Endothelial cell of umbilical vein (primary cell): ENCODE data around the gene CBFA2T3. TPM values are rescaled to one million over a fixed set of nuclear protein-coding genes. Genes with fewer than 3 reads are reported as not detected.

Experiments used
- BruUV-seq: library from RNA; stranded (reverse); fragments of 400-500 nt; replicated peaks from 2 replicates; lab custom pipeline; 2021; lab: Mats Ljungman, UMichigan
- CTCF ChIA-PET: fragments of 300-600, 350-600 bp; sonication (Branson Sonifier 250); formaldehyde crosslinking; loops from one replicate; lab custom pipeline; 2021; ENCODE audit warnings: antibody characterized with exemption, inconsistent platforms; lab: Charles Lee
- POLR2A ChIA-PET: fragments of 300-600, 350-600 bp; sonication (Branson Sonifier 250); formaldehyde crosslinking; loops from one replicate; lab custom pipeline; 2021; ENCODE audit warnings: antibody characterized with exemption, inconsistent platforms; lab: Charles Lee
- DNase-seq: peaks from one replicate; pipeline ENCODE4 v3.0.0-alpha.2; 2011; ENCODE audit warnings: low read depth, low spot score
- FAIRE-seq: peaks from 2 replicates; lab custom pipeline; 2011; peaks lifted over from hg19 to GRCh38; lab: Jason Lieb, UNC
- H2AFZ ChIP-seq: 2 replicates; pipeline ENCODE4 v1.6.0; 2012; ENCODE audit warnings: low read depth, low read length, control low read depth, inconsistent platforms
- H3K27ac ChIP-seq: 2 replicates; pipeline ENCODE4 v1.5.1; 2011; ENCODE audit warnings: low read depth, mild to moderate bottlenecking, control low read depth, low read length, moderate library complexity; ENCODE audit not compliant: insufficient read depth
- H3K27me3 ChIP-seq, 2 experiments: 2 replicates each; pipeline versions ENCODE4 v1.6.0 to v1.6.1; 2011; ENCODE audit warnings: low read length in 2 of 2, mixed read lengths in 1 of 2; ENCODE audit not compliant: control insufficient read depth in 2 of 2, insufficient read depth in 2 of 2
- H3K36me3 ChIP-seq, 2 experiments: 2 replicates in 1 of 2; 3 replicates in 1 of 2; pipeline ENCODE4 v1.5.1; 2011; ENCODE audit warnings: low read length in 2 of 2, mild to moderate bottlenecking in 1 of 2, moderate library complexity in 1 of 2; ENCODE audit not compliant: control insufficient read depth in 2 of 2, insufficient read depth in 2 of 2; ENCODE audit errors: extremely low read depth in 1 of 2
- H3K4me1 ChIP-seq: 3 replicates; pipeline ENCODE4 v1.5.1; 2011; ENCODE audit warnings: mild to moderate bottlenecking, low read length; ENCODE audit not compliant: control insufficient read depth, insufficient read depth; ENCODE audit errors: extremely low read depth
- H3K4me2 ChIP-seq: 2 replicates; pipeline ENCODE4 v1.6.1; 2011; ENCODE audit warnings: low read length, control low read depth, mixed read lengths; ENCODE audit not compliant: insufficient read depth
- H3K4me3 ChIP-seq, 3 experiments: fragments of 200-600 bp in 1 of 3; sonication (generic), shearing (Covaris generic) in 1 of 3; replicated peaks in 1 of 3; 2 replicates each; pipeline ENCODE4 v1.5.1; 2011 to 2016; ENCODE audit warnings: control low read depth in 3 of 3, low read length in 3 of 3, mild to moderate bottlenecking in 2 of 3, inconsistent platforms in 1 of 3, low read depth in 1 of 3, moderate library complexity in 1 of 3; ENCODE audit not compliant: insufficient read depth in 1 of 3
- H3K79me2 ChIP-seq: 2 replicates; pipeline ENCODE4 v1.6.0; 2012; ENCODE audit warnings: low read length, inconsistent platforms; ENCODE audit not compliant: control insufficient read depth, insufficient read depth
- H3K9ac ChIP-seq: replicated peaks from 2 replicates; pipeline ENCODE3; 2011; ENCODE audit warnings: low read length, control low read depth; ENCODE audit not compliant: insufficient read depth; ENCODE audit errors: extremely low read depth
- H3K9me1 ChIP-seq: replicated peaks from 3 replicates; pipeline ENCODE4 v1.6.0; 2011; ENCODE audit warnings: mild to moderate bottlenecking, low read length; ENCODE audit not compliant: control insufficient read depth, insufficient read depth; ENCODE audit errors: extremely low read depth
- H3K9me3 ChIP-seq: replicated peaks from 2 replicates; pipeline ENCODE4 v1.5.1; 2012; ENCODE audit warnings: low read length, inconsistent platforms; ENCODE audit not compliant: control insufficient read depth, insufficient read depth
- H4K20me1 ChIP-seq: replicated peaks from 2 replicates; pipeline ENCODE3; 2011; ENCODE audit warnings: mild to moderate bottlenecking, low read length; ENCODE audit not compliant: control insufficient read depth, insufficient read depth; ENCODE audit errors: extremely low read depth
- CTCF ChIP-seq, 2 donors: IDR thresholded peaks; 1 replicate in 1 of 2; 2 replicates in 1 of 2; pipeline ENCODE4 v1.5.1; 2011; ENCODE audit warnings: low read length in 2 of 2, mild to moderate bottlenecking in 2 of 2, moderate library complexity in 2 of 2, control low read depth in 1 of 2, inconsistent platforms in 1 of 2, low read depth in 1 of 2; ENCODE audit not compliant: insufficient read depth in 1 of 2; ENCODE audit errors: extremely low read depth in 1 of 2
- EZH2 ChIP-seq: IDR thresholded peaks from 2 replicates; pipeline ENCODE4 v1.6.1; 2012; ENCODE audit warnings: borderline replicate concordance, low read depth, mild to moderate bottlenecking, moderate library complexity, low read length, inconsistent platforms; ENCODE audit not compliant: severe bottlenecking
- FOS ChIP-seq: IDR thresholded peaks from 2 replicates; pipeline ENCODE4 v1.6.1; 2011; ENCODE audit warnings: mild to moderate bottlenecking, low read length, moderate library complexity, borderline replicate concordance; ENCODE audit not compliant: insufficient read depth
- GATA2 ChIP-seq: IDR thresholded peaks from 2 replicates; pipeline ENCODE4 v1.7.0; 2011; ENCODE audit warnings: low read depth, mild to moderate bottlenecking, moderate library complexity, mixed read lengths, low read length; ENCODE audit not compliant: insufficient read length, insufficient read depth
- JUN ChIP-seq: IDR thresholded peaks from 2 replicates; pipeline ENCODE4 v1.6.1; 2011; ENCODE audit warnings: borderline replicate concordance, low read depth; ENCODE audit not compliant: insufficient read length, insufficient read depth
- MAX ChIP-seq: IDR thresholded peaks from 2 replicates; pipeline ENCODE4 v1.6.1; 2011; ENCODE audit not compliant: insufficient read depth, insufficient read length
- MYC ChIP-seq: IDR thresholded peaks from one replicate; pipeline ENCODE4 v1.6.1; 2011; ENCODE audit warnings: mild to moderate bottlenecking, low read depth, low read length
- POLR2A ChIP-seq: IDR thresholded peaks from 2 replicates; pipeline ENCODE4 v1.6.1; 2012; ENCODE audit warnings: low read depth, mild to moderate bottlenecking, control low read depth, low read length
- POLR2AphosphoS5 ChIP-seq: IDR thresholded peaks from 2 replicates; pipeline ENCODE4 v1.6.1; 2012; ENCODE audit warnings: low read depth, mild to moderate bottlenecking, control low read depth, low read length, moderate library complexity; ENCODE audit not compliant: insufficient read depth
- dilution Hi-C: fragments of 300-500 bp; cut with MboI; formaldehyde crosslinking; loops from one replicate; pipeline ENCODE4 v1.15.0; 2019; ENCODE audit warnings: low sequenced_read_pairs; ENCODE audit not compliant: extremely low pct_ligation_motif_present
- intact Hi-C: fragments of 100-400 bp; cut with micrococcal nuclease; formaldehyde crosslinking; loops from one replicate; pipeline ENCODE4 v1.10.0; 2022
- polyA plus RNA-seq, 4 experiments: library from polyadenylated mRNA; depleted of rRNA in 3 of 4; stranded (reverse) in 3 of 4; unstranded in 1 of 4; fragments of >200 nt; gene quantifications; 2 replicates each; pipeline versions ENCODE4 v1.2.1 to v1.2.3, GENCODE V29; 2011 to 2012; ENCODE audit warnings: missing spikeins in 1 of 4
- total RNA-seq: library from RNA; stranded (reverse); gene quantifications from 2 replicates; pipeline ENCODE4 v1.2.3, GENCODE V29; 2021

CBFA2T3 gene
- total and polyA plus RNA-seq, 2 donors (not counting 3 experiments of a cell fraction or from before 2014, with no cell fraction given), result not detected

GRCh38 chr16:89024546-89025060 lies 47.6 kb upstream of the CBFA2T3 start:
- peaks cover 3% of the 10 kb centered on the region in 2 experiments for H3K27me3 ChIP-seq
- H3K4me3 ChIP-seq, result no peak overlapping the region
- no peak overlapping the region for H3K4me2 ChIP-seq
- dilution Hi-C loops, result no loop called here
- FAIRE-seq (no peak), DNase-seq (no peak)
- intact Hi-C loops, result no loop called here
- ChIA-PET POLR2A (no interaction called here), CTCF (no interaction called here)
- no peaks in the 10 kb centered on the region for H4K20me1 ChIP-seq
- no peaks in the 10 kb centered on the region for H3K9me3 ChIP-seq
- H3K9me1 ChIP-seq, result no peaks in the 10 kb centered on the region
- no peaks in the 10 kb centered on the region for H3K36me3 ChIP-seq
- TF ChIP-seq FOS (no peak), GATA2 (no peak), POLR2A (no peak), MAX (no peak), POLR2AphosphoS5 (no peak), MYC (no peak), EZH2 (no peak), JUN (no peak), CTCF (IDR thresholded peaks at IDR 0.05; ENCODE audit: extremely low read depth in 1 of 2, insufficient read depth in 1 of 2, low read depth in 1 of 2, low read length in 2 of 2) (no peak)
- no peaks in the 10 kb centered on the region for H3K79me2 ChIP-seq
- no peak overlapping the region for H3K27ac ChIP-seq
- H3K4me1 ChIP-seq, result no peaks in the 10 kb centered on the region
- H2AFZ ChIP-seq, result no peak overlapping the region
- BruUV-seq, result no TSS peak
- no peak overlapping the region for H3K9ac ChIP-seq
